Activated CD8-positive, alpha-beta memory T cell treated with anti-CD3 and anti-CD28 coated beads, Interleukin-2, amount 50 U/mL, for 48 hours (primary cell): ENCODE results near the gene FUCA1.

Experiments
- DNase-seq: peaks from one replicate; pipeline ENCODE4 v3.0.0-alpha.2; 2020

FUCA1 gene

GRCh38 chr1:23799570-23800399 lies 68.3 kb downstream of the FUCA1 start:
- DNase-seq, result peak; percentile 68

- DNase-seq, result no peak
Observed at GRCh38 chr1:23799255-23799569, 68.9 kb downstream of the FUCA1 start.

GRCh38 chr1:23798662-23799142 lies 69.4 kb downstream of the FUCA1 start:
- no peak for DNase-seq

GRCh38 chr1:23797478-23798448 lies 70.3 kb downstream of the FUCA1 start:
- DNase-seq, result no peak

GRCh38 chr1:23796466-23797271 lies 71.4 kb downstream of the FUCA1 start:
- DNase-seq, result no peak

- DNase-seq, result no peak
Observed at GRCh38 chr1:23795676-23796465, 72.2 kb downstream of the FUCA1 start.
